KMS-11 (cell line): ENCODE results near the gene BCL2L15.

Source experiments
- H2AFZ ChIP-seq: fragments of 200-600 bp; sonication (generic); 2 replicates; pipeline ENCODE4 v1.6.1; 2016; ENCODE audit warnings: antibody characterized with exemption, mixed run types, low read depth
- H3K27ac ChIP-seq: fragments of 200-600 bp; sonication (generic); 2 replicates; pipeline ENCODE4 v1.6.1; 2016; ENCODE audit warnings: mild to moderate bottlenecking, mixed run types
- H3K27me3 ChIP-seq: fragments of 200-600 bp; sonication (generic); 2 replicates; pipeline ENCODE4 v1.6.1; 2017; ENCODE audit warnings: mild to moderate bottlenecking, low read depth, mixed run types, moderate library complexity; ENCODE audit not compliant: insufficient read depth
- H3K36me3 ChIP-seq: fragments of 200-600 bp; sonication (generic); 2 replicates; pipeline ENCODE4 v1.6.1; 2017; ENCODE audit warnings: mild to moderate bottlenecking, mixed run types; ENCODE audit not compliant: insufficient read depth
- H3K4me1 ChIP-seq: fragments of 200-600 bp; sonication (generic); 2 replicates; pipeline ENCODE4 v1.6.1; 2016; ENCODE audit warnings: mild to moderate bottlenecking, low read depth, mixed run types; ENCODE audit not compliant: poor library complexity, severe bottlenecking
- H3K4me2 ChIP-seq: fragments of 200-600 bp; sonication (generic); 2 replicates; pipeline ENCODE4 v1.7.0; 2016; ENCODE audit warnings: mild to moderate bottlenecking, mixed run types
- H3K4me3 ChIP-seq: fragments of 200-600 bp; sonication (generic); IDR thresholded peaks from 2 replicates; pipeline ENCODE4 v1.6.1; 2017; ENCODE audit warnings: low read depth, low read length, mixed read lengths; ENCODE audit not compliant: insufficient read depth
- H3K79me2 ChIP-seq: fragments of 200-600 bp; sonication (generic); 2 replicates; pipeline ENCODE4 v1.6.1; 2016; ENCODE audit warnings: low read depth, mixed run types; ENCODE audit not compliant: insufficient read depth
- H3K9ac ChIP-seq: fragments of 200-600 bp; sonication (generic); 2 replicates; pipeline ENCODE4 v1.6.1; 2016; ENCODE audit warnings: mild to moderate bottlenecking, mixed run types
- H4K20me1 ChIP-seq: fragments of 200-600 bp; sonication (generic); 2 replicates; pipeline ENCODE4 v1.6.1; 2016; ENCODE audit warnings: mild to moderate bottlenecking, mixed run types; ENCODE audit not compliant: insufficient read depth
- CTCF ChIP-seq: fragments of 200-600 bp; sonication (generic); conservative IDR thresholded peaks from 2 replicates; pipeline ENCODE4 v1.6.1; 2017; ENCODE audit warnings: low read depth, mild to moderate bottlenecking, antibody characterized with exemption, low read length, moderate library complexity, mixed read lengths

BCL2L15 gene

GRCh38 chr1:113893267-113893666 is 5.9 kb upstream of the BCL2L15 start:
- Histone ChIP-seq H3K4me1 (no peaks in the 10 kb centered on the region), H3K4me2 (no peak overlapping the region), H3K9ac (no peak overlapping the region), H3K27me3 (no peaks in the 10 kb centered on the region), H3K27ac (no peak overlapping the region), H2AFZ (no peak overlapping the region), H3K36me3 (no peaks in the 10 kb centered on the region), H3K79me2 (no peaks in the 10 kb centered on the region), H4K20me1 (no peaks in the 10 kb centered on the region), H3K4me3 (no peak overlapping the region)
- no peak for TF ChIP-seq CTCF

DNA sequence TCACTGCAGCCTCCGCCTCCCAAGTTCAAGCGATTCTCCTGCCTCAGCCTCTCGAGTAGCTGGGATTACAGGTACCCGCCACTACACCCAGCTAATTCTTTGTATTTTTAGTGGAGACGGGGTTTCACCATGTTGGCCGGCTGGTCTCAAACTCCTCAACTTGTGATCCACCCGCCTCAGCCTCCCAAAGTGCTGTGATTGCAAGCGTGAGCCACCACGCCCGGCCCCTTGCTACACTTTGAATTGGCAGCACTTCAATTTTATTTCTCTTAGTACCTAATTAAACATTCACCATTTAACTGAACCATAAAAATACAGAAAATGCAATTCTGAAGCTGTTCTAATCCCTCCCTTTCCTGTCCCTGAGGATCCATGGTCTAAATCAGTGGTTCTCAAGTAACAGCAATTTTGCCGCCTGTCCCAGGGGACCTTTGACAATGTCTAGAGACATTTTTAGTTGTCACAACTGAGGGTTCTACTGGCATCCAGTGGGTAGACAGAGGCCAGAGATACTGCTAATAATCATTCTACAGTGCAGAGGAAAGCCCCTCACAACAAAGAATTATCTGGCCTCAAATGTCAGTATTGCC is 4.3 kb upstream of the BCL2L15 start:
- H4K20me1 ChIP-seq = no peaks in the 10 kb centered on the region
- H3K27me3 ChIP-seq = no peaks in the 10 kb centered on the region
- H3K4me1 ChIP-seq = no peaks in the 10 kb centered on the region
- H3K27ac ChIP-seq = no peak overlapping the region
- no peak for TF ChIP-seq CTCF
- H2AFZ ChIP-seq = no peak overlapping the region
- H3K9ac ChIP-seq = no peak overlapping the region
- H3K4me3 ChIP-seq = no peak overlapping the region
- no peaks in the 10 kb centered on the region for H3K36me3 ChIP-seq
- no peak overlapping the region for H3K4me2 ChIP-seq
- no peaks in the 10 kb centered on the region for H3K79me2 ChIP-seq

DNA sequence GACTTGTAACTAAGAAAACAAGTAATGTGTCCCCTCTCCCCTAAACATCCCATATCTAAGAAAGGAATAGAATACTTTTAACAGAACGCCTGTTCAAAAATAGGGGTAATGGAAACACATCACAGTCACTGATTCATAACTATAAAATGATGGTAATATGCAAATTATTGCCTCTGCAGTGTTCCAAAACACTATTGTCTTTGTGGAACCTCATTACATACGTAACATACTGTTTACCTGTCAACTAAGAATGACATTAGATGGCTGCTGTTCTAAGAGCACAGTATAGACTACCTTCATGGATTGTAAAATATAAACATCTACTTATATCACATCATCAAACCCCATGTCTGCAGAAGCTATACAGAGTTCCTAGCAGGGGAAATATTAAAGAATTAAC is 3.4 kb upstream of the BCL2L15 start:
- H3K36me3 ChIP-seq = no peaks in the 10 kb centered on the region
- no peak overlapping the region for H3K9ac ChIP-seq
- H3K27ac ChIP-seq = no peak overlapping the region
- no peaks in the 10 kb centered on the region for H3K79me2 ChIP-seq
- TF ChIP-seq CTCF = no peak
- no peak overlapping the region for H3K4me2 ChIP-seq
- H3K4me1 ChIP-seq = no peaks in the 10 kb centered on the region
- H4K20me1 ChIP-seq = no peaks in the 10 kb centered on the region
- no peak overlapping the region for H3K4me3 ChIP-seq
- H3K27me3 ChIP-seq = no peaks in the 10 kb centered on the region
- H2AFZ ChIP-seq = no peak overlapping the region

DNA sequence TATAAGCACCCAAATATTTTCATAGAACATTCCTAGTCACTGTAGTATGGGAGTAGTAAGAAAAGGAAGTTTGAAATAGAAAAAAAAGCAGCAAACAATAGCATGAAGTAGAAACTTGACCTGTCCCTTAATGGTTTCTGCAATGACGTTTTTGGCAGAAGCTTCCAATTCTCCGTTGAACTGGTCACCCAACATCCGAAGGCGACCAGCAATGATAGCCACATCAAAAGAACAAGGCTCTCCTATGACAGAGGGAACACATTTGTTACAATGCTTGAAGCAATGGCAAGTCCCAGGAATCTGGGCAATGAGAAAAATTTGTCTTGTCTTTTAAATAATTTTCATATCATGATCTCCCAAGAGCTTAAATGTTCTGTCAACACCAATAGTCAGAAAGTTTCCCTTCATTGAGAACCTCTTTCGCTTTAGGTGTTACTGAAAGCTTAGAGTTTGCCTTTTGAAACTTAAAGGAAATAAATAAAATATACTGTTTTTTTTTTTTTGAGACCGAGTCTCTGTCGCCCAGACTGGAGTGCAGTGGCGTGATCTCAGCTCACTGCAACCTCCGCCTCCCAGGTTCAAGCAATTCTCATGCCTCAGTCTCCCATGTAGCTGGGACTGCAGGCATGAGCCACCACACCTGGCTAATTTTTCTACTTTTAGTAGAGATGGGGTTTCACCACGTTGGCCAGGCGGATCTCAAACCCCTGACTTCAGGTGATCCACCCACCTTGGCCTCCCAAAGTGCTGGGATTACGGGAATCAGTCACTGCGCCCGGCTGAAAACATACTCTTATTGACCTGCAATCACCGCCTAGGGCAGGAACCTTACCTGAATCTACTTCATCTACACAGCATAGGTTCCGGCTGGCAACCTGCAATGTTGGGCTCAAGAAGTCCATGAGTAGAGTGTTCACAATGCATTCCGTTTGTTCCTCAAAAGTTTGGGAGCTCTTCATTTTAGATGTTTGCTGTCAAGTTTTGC is 672 bp downstream of the BCL2L15 start:
- Histone ChIP-seq H3K27me3 (no peaks in the 10 kb centered on the region), H3K36me3 (no peaks in the 10 kb centered on the region), H3K4me3 (no peak overlapping the region), H3K4me2 (no peak overlapping the region), H2AFZ (no peak overlapping the region), H3K9ac (no peak overlapping the region), H3K27ac (no peak overlapping the region), H4K20me1 (no peaks in the 10 kb centered on the region), H3K4me1 (peaks cover 9% of the 10 kb centered on the region), H3K79me2 (no peaks in the 10 kb centered on the region)
- no peak for TF ChIP-seq CTCF
